Common myeloid progenitor, CD34-positive (primary cell): ENCODE data around the gene IGF2.
A peak's percentile ranks its signal among the peaks of the same experiment; 100 is the strongest.

Experiments used
- CTCF ChIA-PET: fragments of 350-600 bp; sonication (Branson Sonifier 250); formaldehyde crosslinking; loops from one replicate; lab custom pipeline; 2021; ENCODE audit warnings: antibody characterized with exemption; lab: Charles Lee
- POLR2A ChIA-PET: fragments of 350-600 bp; sonication (Branson Sonifier 250); formaldehyde crosslinking; loops from one replicate; lab custom pipeline; 2021; ENCODE audit warnings: antibody characterized with exemption; lab: Charles Lee
- DNase-seq, 3 donors: peaks; one replicate each; pipeline versions ENCODE4 v3.0.0 to v3.0.0-alpha.2; 2013
- H3K27ac ChIP-seq, 2 experiments: 1 replicate in 1 of 2; 2 replicates in 1 of 2; pipeline ENCODE4 v1.7.0; 2013; ENCODE audit warnings: inconsistent platforms in 2 of 2, low read length in 2 of 2, mild to moderate bottlenecking in 2 of 2, low read depth in 1 of 2, moderate library complexity in 1 of 2; ENCODE audit not compliant: severe bottlenecking in 2 of 2, insufficient read depth in 1 of 2, poor library complexity in 1 of 2
- H3K27me3 ChIP-seq, 5 experiments: replicated peaks in 2 of 5; 1 replicate in 3 of 5; 2 replicates in 2 of 5; pipeline versions ENCODE4 v1.6.1 to v1.7.0; 2013; ENCODE audit warnings: low read length in 4 of 5, mild to moderate bottlenecking in 2 of 5, moderate library complexity in 2 of 5, inconsistent platforms in 1 of 5; ENCODE audit not compliant: insufficient read depth in 5 of 5, control insufficient read depth in 4 of 5
- H3K36me3 ChIP-seq, 4 experiments: 1 replicate in 2 of 4; 2 replicates in 2 of 4; pipeline versions ENCODE4 v1.6.1 to v1.7.0; 2013; ENCODE audit warnings: low read length in 3 of 4, control low read depth in 1 of 4, mild to moderate bottlenecking in 1 of 4; ENCODE audit not compliant: control insufficient read depth in 4 of 4, insufficient read depth in 4 of 4
- H3K4me1 ChIP-seq, 4 experiments: 1 replicate in 3 of 4; 2 replicates in 1 of 4; pipeline versions ENCODE4 v1.6.1 to v1.7.1; 2013; ENCODE audit warnings: low read length in 3 of 4, mild to moderate bottlenecking in 3 of 4, control low read depth in 1 of 4, inconsistent platforms in 1 of 4, moderate library complexity in 1 of 4; ENCODE audit not compliant: control insufficient read depth in 4 of 4, insufficient read depth in 4 of 4; ENCODE audit errors: control extremely low read depth in 1 of 4
- H3K4me3 ChIP-seq, 7 experiments: 1 replicate in 4 of 7; 2 replicates in 3 of 7; pipeline versions ENCODE4 v1.5.1 to v1.7.0; 2013; ENCODE audit warnings: mild to moderate bottlenecking in 7 of 7, low read length in 6 of 7, moderate library complexity in 6 of 7, inconsistent platforms in 2 of 7, low read depth in 2 of 7, control low read depth in 1 of 7; ENCODE audit not compliant: insufficient read depth in 4 of 7, control insufficient read depth in 1 of 7; ENCODE audit errors: extremely low read depth in 1 of 7
- H3K9me3 ChIP-seq, 5 experiments: 1 replicate in 4 of 5; 2 replicates in 1 of 5; pipeline versions ENCODE4 v1.6.1 to v1.7.1; 2013; ENCODE audit warnings: low read length in 4 of 5, mild to moderate bottlenecking in 2 of 5, inconsistent platforms in 1 of 5, low read depth in 1 of 5, moderate library complexity in 1 of 5; ENCODE audit not compliant: control insufficient read depth in 4 of 5, insufficient read depth in 2 of 5; ENCODE audit errors: control extremely low read depth in 1 of 5
- WGBS: methylation state at CpG from one replicate; pipeline ENCODE4 v1.1.5; 2013; ENCODE audit not compliant: insufficient coverage; 5-methylcytosine and 5-hydroxymethylcytosine counted together

Gene IGF2

GRCh38 chr11:2102132-2102882, 36.9 kb downstream of the IGF2 start:
- Histone ChIP-seq H3K27ac (no peak overlapping the region), H3K27me3 (peaks cover 0 to 4% (median 3%) of the 10 kb centered on the region in 5 experiments), H3K36me3 (no peaks in the 10 kb centered on the region), H3K9me3 (no peaks in the 10 kb centered on the region), H3K4me1 (peaks cover 0 to 10% (median 6%) of the 10 kb centered on the region in 4 experiments), H3K4me3 (no peak overlapping the region)
- WGBS = 58% methylated on average over 7 of the region's 8 CpGs
- ChIA-PET CTCF (no interaction called here), POLR2A (no interaction called here)
- DNase-seq = peak in 2 of 3 donors; percentile 11 to 18

GRCh38 chr11:2101171-2101675, 38.0 kb downstream of the IGF2 start:
- DNase-seq = no peak
- no peak overlapping the region for H3K4me3 ChIP-seq
- no peak overlapping the region for H3K27ac ChIP-seq
- H3K36me3 ChIP-seq = no peaks in the 10 kb centered on the region
- peaks cover 0 to 10% (median 6%) of the 10 kb centered on the region in 4 experiments for H3K4me1 ChIP-seq
- CTCF ChIA-PET = no interaction called here
- POLR2A ChIA-PET = no interaction called here
- H3K27me3 ChIP-seq = peaks cover 0 to 4% (median 3%) of the 10 kb centered on the region in 5 experiments
- WGBS = 98% methylated on average over 8 of the region's 10 CpGs
- H3K9me3 ChIP-seq = no peaks in the 10 kb centered on the region

- DNase-seq = peak in 2 of 3 donors; percentile 40 to 52
- no peak overlapping the region for H3K4me3 ChIP-seq
- WGBS = 83% methylated on average over 21 of the region's 25 CpGs
- H3K36me3 ChIP-seq = no peaks in the 10 kb centered on the region
- H3K27ac ChIP-seq = no peak overlapping the region
- ChIA-PET POLR2A (no interaction called here), CTCF (no interaction called here)
- peaks cover 0 to 7% (median 3%) of the 10 kb centered on the region in 5 experiments for H3K27me3 ChIP-seq
- H3K9me3 ChIP-seq = no peaks in the 10 kb centered on the region
- peaks cover 0 to 10% (median 6%) of the 10 kb centered on the region in 4 experiments for H3K4me1 ChIP-seq
Observed at GRCh38 chr11:2100361-2101170, 38.6 kb downstream of the IGF2 start.

- no peak overlapping the region for H3K4me3 ChIP-seq
- peaks cover 0 to 15% (median 5%) of the 10 kb centered on the region in 5 experiments for H3K27me3 ChIP-seq
- no peak overlapping the region for H3K27ac ChIP-seq
- 84% methylated on average over 18 of the region's 20 CpGs for WGBS
- CTCF ChIA-PET = interaction anchor here (1.2 kb wide), 1 partner anchor 51 kb away, joined by 3 read pairs; no protein-coding TSS in a partner anchor
- no peaks in the 10 kb centered on the region for H3K9me3 ChIP-seq
- POLR2A ChIA-PET = no interaction called here
- peaks cover 0 to 10% (median 6%) of the 10 kb centered on the region in 4 experiments for H3K4me1 ChIP-seq
- DNase-seq = peak in 2 of 3 donors; percentile 44 to 52
- no peaks in the 10 kb centered on the region for H3K36me3 ChIP-seq
Observed at GRCh38 chr11:2099516-2100349, 39.5 kb downstream of the IGF2 start.

- Histone ChIP-seq H3K27ac (no peak overlapping the region), H3K4me3 (no peak overlapping the region), H3K4me1 (peaks cover 0 to 10% (median 6%) of the 10 kb centered on the region in 4 experiments), H3K36me3 (no peaks in the 10 kb centered on the region), H3K27me3 (peaks cover 0 to 23% (median 8%) of the 10 kb centered on the region in 5 experiments), H3K9me3 (no peaks in the 10 kb centered on the region)
- no peak for DNase-seq
- 93% methylated on average over 19 of the region's 22 CpGs for WGBS
- ChIA-PET POLR2A (no interaction called here), CTCF (interaction anchor here (1.2 kb wide), 1 partner anchor 52 kb away, joined by 3 read pairs; no protein-coding TSS in a partner anchor)
Observed at GRCh38 chr11:2098691-2099515, 40.3 kb downstream of the IGF2 start.
